Smooth muscle cell (in vitro differentiated cells): ENCODE data around the gene ECEL1. TPM values are rescaled to one million over a fixed set of nuclear protein-coding genes. Genes with fewer than 3 reads are reported as not detected.

ENCODE experiments used
- DNase-seq: peaks from one replicate; lab custom pipeline; 2025; ENCODE audit not compliant: unreplicated experiment; lab: John Stamatoyannopoulos, UW
- H2AFZ ChIP-seq: fragments of 200-600 bp; sonication (generic); 2 replicates; pipeline ENCODE4 v1.6.0; 2016; ENCODE audit warnings: antibody characterized with exemption, low read depth, mild to moderate bottlenecking
- H3F3A ChIP-seq: fragments of 200-600 bp; sonication (generic); 2 replicates; pipeline ENCODE4 v1.6.0; 2017; ENCODE audit warnings: antibody characterized with exemption, low read depth
- H3K27ac ChIP-seq: fragments of 200-600 bp; sonication (generic); 2 replicates; pipeline ENCODE4 v1.5.1; 2016; ENCODE audit warnings: low read depth, mild to moderate bottlenecking
- H3K27me3 ChIP-seq: fragments of 200-600 bp; sonication (generic); 2 replicates; pipeline ENCODE4 v1.6.1; 2016; ENCODE audit warnings: low read depth, mild to moderate bottlenecking
- H3K36me3 ChIP-seq: fragments of 200-600 bp; sonication (generic); 2 replicates; pipeline ENCODE4 v1.5.1; 2016; ENCODE audit warnings: low read depth
- H3K4me1 ChIP-seq: fragments of 200-600 bp; sonication (generic); 2 replicates; pipeline ENCODE4 v1.5.1; 2016; ENCODE audit warnings: low read depth
- H3K4me2 ChIP-seq: fragments of 200-600 bp; sonication (generic); 2 replicates; pipeline ENCODE4 v1.6.0; 2016; ENCODE audit warnings: mild to moderate bottlenecking
- H3K4me3 ChIP-seq: fragments of 200-600 bp; sonication (generic); 2 replicates; pipeline ENCODE4 v1.5.1; 2016; ENCODE audit warnings: mild to moderate bottlenecking
- H3K79me2 ChIP-seq: fragments of 200-600 bp; sonication (generic); 2 replicates; pipeline ENCODE4 v1.6.0; 2016; ENCODE audit warnings: low read depth, mild to moderate bottlenecking
- H3K9ac ChIP-seq: fragments of 200-600 bp; sonication (generic); 2 replicates; pipeline ENCODE4 v1.6.0; 2016; ENCODE audit warnings: low read depth
- H3K9me3 ChIP-seq: fragments of 200-600 bp; sonication (generic); replicated peaks from 2 replicates; pipeline ENCODE4 v1.5.1; 2016; ENCODE audit warnings: low read depth
- H4K20me1 ChIP-seq: fragments of 200-600 bp; sonication (generic); 2 replicates; pipeline ENCODE4 v1.6.0; 2016; ENCODE audit warnings: low read depth
- CTCF ChIP-seq: fragments of 200-600 bp; sonication (generic); IDR thresholded peaks from 2 replicates; pipeline ENCODE4 v1.5.1; 2017; ENCODE audit warnings: borderline replicate concordance, mild to moderate bottlenecking, antibody characterized with exemption; ENCODE audit not compliant: insufficient read depth, poor library complexity, severe bottlenecking
- WGBS: methylation state at CpG from one replicate; pipeline ENCODE4 v1.1.7; 2016; ENCODE audit warnings: low lambda C conversion rate; 5-methylcytosine and 5-hydroxymethylcytosine counted together
- polyA plus RNA-seq: library from polyadenylated mRNA; unstranded; fragments of >200 nt; fragmentation: Nextera tagmentation; extraction: Ambion mirVana; gene quantifications from 2 replicates; pipeline ENCODE4 v1.2.1, GENCODE V29; 2016
- total RNA-seq: library from RNA; depleted of rRNA; stranded (reverse); fragments of >200 nt; gene quantifications from 2 replicates; pipeline ENCODE4 v1.2.3, GENCODE V29; 2014

Gene ECEL1
- total and polyA plus RNA-seq, 2 experiments from 2014 or later, result not detected

- no peak overlapping the region for H2AFZ ChIP-seq
- no peak overlapping the region for H3K4me3 ChIP-seq
- WGBS, result 93% methylated on average over 27 of the region's 29 CpGs
- no peak overlapping the region for H3K9ac ChIP-seq
- no peaks in the 10 kb centered on the region for H3K4me1 ChIP-seq
- no peaks in the 10 kb centered on the region for H3K36me3 ChIP-seq
- DNase-seq, result no peak
- no peaks in the 10 kb centered on the region for H4K20me1 ChIP-seq
- TF ChIP-seq CTCF, result no peak
- no peaks in the 10 kb centered on the region for H3K79me2 ChIP-seq
- no peaks in the 10 kb centered on the region for H3K9me3 ChIP-seq
- no peak overlapping the region for H3K4me2 ChIP-seq
- no peak overlapping the region for H3K27ac ChIP-seq
- H3K27me3 ChIP-seq, result peaks cover 56% of the 10 kb centered on the region
- H3F3A ChIP-seq, result no peaks in the 10 kb centered on the region
These were observed 6.1 kb downstream of the ECEL1 start for GRCh38 chr2:232481322-232482140.

GRCh38 chr2:232480201-232481190 is 7.1 kb downstream of the ECEL1 start:
- 90% methylated on average over 24 of the region's 26 CpGs for WGBS

GRCh38 chr2:232479341-232480200 is 8.1 kb downstream of the ECEL1 start:
- no peaks in the 10 kb centered on the region for H3K9me3 ChIP-seq
- H3F3A ChIP-seq, result no peaks in the 10 kb centered on the region
- no peak overlapping the region for H3K27ac ChIP-seq
- no peak overlapping the region for H3K4me3 ChIP-seq
- H3K4me1 ChIP-seq, result no peaks in the 10 kb centered on the region
- no peaks in the 10 kb centered on the region for H4K20me1 ChIP-seq
- H3K36me3 ChIP-seq, result no peaks in the 10 kb centered on the region
- TF ChIP-seq CTCF, result no peak
- no peak for DNase-seq
- WGBS, result 80% methylated on average over 21 of the region's 21 CpGs
- H3K27me3 ChIP-seq, result peaks cover 50% of the 10 kb centered on the region
- no peak overlapping the region for H3K9ac ChIP-seq
- H2AFZ ChIP-seq, result no peak overlapping the region
- no peaks in the 10 kb centered on the region for H3K79me2 ChIP-seq
- no peak overlapping the region for H3K4me2 ChIP-seq

More at GRCh38 chr2:232480201-232481190, 7.1 kb downstream of the ECEL1 start:
- Histone ChIP-seq H2AFZ (no peak overlapping the region), H3K4me1 (no peaks in the 10 kb centered on the region), H3K9me3 (no peaks in the 10 kb centered on the region), H3K9ac (no peak overlapping the region), H3K27me3 (peaks cover 51% of the 10 kb centered on the region), H3K79me2 (no peaks in the 10 kb centered on the region), H3K27ac (no peak overlapping the region), H3F3A (no peaks in the 10 kb centered on the region), H4K20me1 (no peaks in the 10 kb centered on the region), H3K4me3 (no peak overlapping the region), H3K36me3 (no peaks in the 10 kb centered on the region), H3K4me2 (no peak overlapping the region)
- TF ChIP-seq CTCF, result no peak
- DNase-seq, result no peak
